Smooth muscle cell (in vitro differentiated cells): ENCODE data around the gene PGAP6. TPM values are rescaled to one million over a fixed set of nuclear protein-coding genes. Genes with fewer than 3 reads are reported as not detected.
"Not testable (repeated sequence)": the region's sequence is repeated elsewhere in the genome, so short reads cannot be mapped to it uniquely, and the experiment has no call there.

ENCODE experiments used
- DNase-seq: peaks from one replicate; lab custom pipeline; 2025; ENCODE audit not compliant: unreplicated experiment; lab: John Stamatoyannopoulos, UW
- H2AFZ ChIP-seq: fragments of 200-600 bp; sonication (generic); 2 replicates; pipeline ENCODE4 v1.6.0; 2016; ENCODE audit warnings: antibody characterized with exemption, low read depth, mild to moderate bottlenecking
- H3F3A ChIP-seq: fragments of 200-600 bp; sonication (generic); 2 replicates; pipeline ENCODE4 v1.6.0; 2017; ENCODE audit warnings: antibody characterized with exemption, low read depth
- H3K27ac ChIP-seq: fragments of 200-600 bp; sonication (generic); 2 replicates; pipeline ENCODE4 v1.5.1; 2016; ENCODE audit warnings: low read depth, mild to moderate bottlenecking
- H3K27me3 ChIP-seq: fragments of 200-600 bp; sonication (generic); 2 replicates; pipeline ENCODE4 v1.6.1; 2016; ENCODE audit warnings: low read depth, mild to moderate bottlenecking
- H3K36me3 ChIP-seq: fragments of 200-600 bp; sonication (generic); 2 replicates; pipeline ENCODE4 v1.5.1; 2016; ENCODE audit warnings: low read depth
- H3K4me1 ChIP-seq: fragments of 200-600 bp; sonication (generic); 2 replicates; pipeline ENCODE4 v1.5.1; 2016; ENCODE audit warnings: low read depth
- H3K4me2 ChIP-seq: fragments of 200-600 bp; sonication (generic); 2 replicates; pipeline ENCODE4 v1.6.0; 2016; ENCODE audit warnings: mild to moderate bottlenecking
- H3K4me3 ChIP-seq: fragments of 200-600 bp; sonication (generic); 2 replicates; pipeline ENCODE4 v1.5.1; 2016; ENCODE audit warnings: mild to moderate bottlenecking
- H3K79me2 ChIP-seq: fragments of 200-600 bp; sonication (generic); 2 replicates; pipeline ENCODE4 v1.6.0; 2016; ENCODE audit warnings: low read depth, mild to moderate bottlenecking
- H3K9ac ChIP-seq: fragments of 200-600 bp; sonication (generic); 2 replicates; pipeline ENCODE4 v1.6.0; 2016; ENCODE audit warnings: low read depth
- H3K9me3 ChIP-seq: fragments of 200-600 bp; sonication (generic); replicated peaks from 2 replicates; pipeline ENCODE4 v1.5.1; 2016; ENCODE audit warnings: low read depth
- H4K20me1 ChIP-seq: fragments of 200-600 bp; sonication (generic); 2 replicates; pipeline ENCODE4 v1.6.0; 2016; ENCODE audit warnings: low read depth
- CTCF ChIP-seq: fragments of 200-600 bp; sonication (generic); IDR thresholded peaks from 2 replicates; pipeline ENCODE4 v1.5.1; 2017; ENCODE audit warnings: borderline replicate concordance, mild to moderate bottlenecking, antibody characterized with exemption; ENCODE audit not compliant: insufficient read depth, poor library complexity, severe bottlenecking
- WGBS: methylation state at CpG from one replicate; pipeline ENCODE4 v1.1.7; 2016; ENCODE audit warnings: low lambda C conversion rate; 5-methylcytosine and 5-hydroxymethylcytosine counted together
- polyA plus RNA-seq: library from polyadenylated mRNA; unstranded; fragments of >200 nt; fragmentation: Nextera tagmentation; extraction: Ambion mirVana; gene quantifications from 2 replicates; pipeline ENCODE4 v1.2.1, GENCODE V29; 2016
- total RNA-seq: library from RNA; depleted of rRNA; stranded (reverse); fragments of >200 nt; gene quantifications from 2 replicates; pipeline ENCODE4 v1.2.3, GENCODE V29; 2014

PGAP6 gene
- total and polyA plus RNA-seq, 2 experiments from 2014 or later, result 57.1 to 80.0 TPM

- Histone ChIP-seq H3K9ac (no peak overlapping the region), H3K4me1 (no peaks in the 10 kb centered on the region), H3F3A (peaks cover 9% of the 10 kb centered on the region), H2AFZ (no peak overlapping the region), H3K4me3 (no peak overlapping the region), H3K27ac (peak overlapping the region; percentile 55), H3K9me3 (no peaks in the 10 kb centered on the region), H3K36me3 (no peaks in the 10 kb centered on the region), H3K27me3 (no peaks in the 10 kb centered on the region), H3K4me2 (peak overlapping the region; percentile 67), H4K20me1 (peaks cover 94% of the 10 kb centered on the region), H3K79me2 (peaks cover 86% of the 10 kb centered on the region)
- 98% methylated on average over 11 of the region's 11 CpGs for WGBS
- TF ChIP-seq CTCF, result no peak
- no peak for DNase-seq
These were observed 36.0 kb downstream of the PGAP6 start for GRCh38 chr16:345772-346171.

GRCh38 chr16:342455-343213 is 39.1 kb downstream of the PGAP6 start:
- 95% methylated on average over 18 of the region's 18 CpGs for WGBS
- no peak for DNase-seq
- Histone ChIP-seq H3K9me3 (no peaks in the 10 kb centered on the region), H2AFZ (no peak overlapping the region), H3K4me1 (no peaks in the 10 kb centered on the region), H3K27ac (no peak overlapping the region), H4K20me1 (peaks cover 94% of the 10 kb centered on the region), H3K4me3 (no peak overlapping the region), H3K9ac (no peak overlapping the region), H3K79me2 (peaks cover 87% of the 10 kb centered on the region), H3K27me3 (no peaks in the 10 kb centered on the region), H3K36me3 (no peaks in the 10 kb centered on the region), H3K4me2 (no peak overlapping the region), H3F3A (peaks cover 9% of the 10 kb centered on the region)
- TF ChIP-seq CTCF, result no peak

- peaks cover 94% of the 10 kb centered on the region for H4K20me1 ChIP-seq
- H3K79me2 ChIP-seq, result peaks cover 87% of the 10 kb centered on the region
- 93% methylated on average over 13 of the region's 13 CpGs for WGBS
These were observed 39.8 kb downstream of the PGAP6 start for GRCh38 chr16:341974-342336.

GRCh38 chr16:341095-341973 is 40.4 kb downstream of the PGAP6 start:
- not testable (repeated sequence) for H3K27ac ChIP-seq, DNase-seq, H3K9me3 ChIP-seq, H3K36me3 ChIP-seq, H3K27me3 ChIP-seq, H3F3A ChIP-seq, H2AFZ ChIP-seq, H3K4me2 ChIP-seq, H3K4me3 ChIP-seq, H3K9ac ChIP-seq, H3K4me1 ChIP-seq
- Histone ChIP-seq H4K20me1 (peaks cover 94% of the 10 kb centered on the region), H3K79me2 (peaks cover 93% of the 10 kb centered on the region)
- 98% methylated on average over 45 of the region's 47 CpGs for WGBS

More at GRCh38 chr16:341974-342336, 39.8 kb downstream of the PGAP6 start:
- not testable (repeated sequence) for H2AFZ ChIP-seq, H3K4me3 ChIP-seq, H3K27ac ChIP-seq, H3K9me3 ChIP-seq, H3K9ac ChIP-seq, H3K4me2 ChIP-seq, H3K27me3 ChIP-seq, DNase-seq, H3K4me1 ChIP-seq, H3K36me3 ChIP-seq, H3F3A ChIP-seq
